Fibroblast of skin of scalp (primary cell): ENCODE data around the gene IL1A. TPM values are rescaled to one million over a fixed set of nuclear protein-coding genes. Genes with fewer than 3 reads are reported as not detected.
A peak's percentile ranks its signal among the peaks of the same experiment; 100 is the strongest.
"Not testable (repeated sequence)": the region's sequence is repeated elsewhere in the genome, so short reads cannot be mapped to it uniquely, and the experiment has no call there.

Experiments used
- DNase-seq: peaks from one replicate; pipeline ENCODE4 v3.0.0-alpha.2; 2013
- polyA plus RNA-seq, 2 experiments: library from polyadenylated mRNA; unstranded; fragments of 120-200 nt; gene quantifications; one replicate each; pipeline ENCODE4 v1.2.1, GENCODE V29; 2013; ENCODE audit not compliant: insufficient read length in 2 of 2

IL1A gene
- polyA plus RNA-seq (2013, experiment 1 of 2; ENCODE audit: insufficient read length): 0.31 TPM
- polyA plus RNA-seq (2013, experiment 2 of 2; ENCODE audit: insufficient read length): 0.22 TPM

- peak; percentile 28 for DNase-seq
Observed at GRCh38 chr2:112784199-112785189, at the start of gene IL1A. Gene IL1A, minus strand, starts transcription at chr2:112784493. Its CDS starts 723 bp downstream, at chr2:112783770.

GRCh38 chr2:112833976-112834375 is 49.7 kb upstream of the IL1A start:
- no peak for DNase-seq

GRCh38 chr2:112833639-112833931 is 49.3 kb upstream of the IL1A start:
- DNase-seq: not testable (repeated sequence)

GRCh38 chr2:112832841-112833638 is 48.7 kb upstream of the IL1A start:
- DNase-seq: no peak

GRCh38 chr2:112831946-112832840 is 47.9 kb upstream of the IL1A start:
- DNase-seq: no peak

- no peak for DNase-seq
Observed at GRCh38 chr2:112831513-112831845, 47.2 kb upstream of the IL1A start.

GRCh38 chr2:112830682-112831512 is 46.6 kb upstream of the IL1A start:
- no peak for DNase-seq

GRCh38 chr2:112829961-112830681 is 45.8 kb upstream of the IL1A start:
- no peak for DNase-seq

- no peak for DNase-seq
Observed at GRCh38 chr2:112829101-112829960, 45.0 kb upstream of the IL1A start.

- DNase-seq: no peak
Observed at GRCh38 chr2:112828251-112828691, 44.0 kb upstream of the IL1A start.

- DNase-seq: peak; percentile 49
Observed at GRCh38 chr2:112827604-112828185, 43.4 kb upstream of the IL1A start.

GRCh38 chr2:112827009-112827408 is 42.7 kb upstream of the IL1A start:
- no peak for DNase-seq

GRCh38 chr2:112825706-112826105 is 41.4 kb upstream of the IL1A start:
- DNase-seq: no peak

- DNase-seq: no peak
Observed at GRCh38 chr2:112824694-112825085, 40.4 kb upstream of the IL1A start.

GRCh38 chr2:112821682-112822081 is 37.4 kb upstream of the IL1A start:
- DNase-seq: no peak

- DNase-seq: no peak
Observed at GRCh38 chr2:112821142-112821541, 36.8 kb upstream of the IL1A start.

GRCh38 chr2:112820343-112820742 is 36.0 kb upstream of the IL1A start:
- DNase-seq: no peak

- no peak for DNase-seq
Observed at GRCh38 chr2:112819081-112819480, 34.8 kb upstream of the IL1A start.
